Measurements from ENCODE around the gene HIVEP1.

HIVEP1 gene

GRCh38 chr6:12017263-12017662 lies 5.2 kb downstream of the HIVEP1 start:
- H3K4me3 ChIP-seq (ENCODE audit: low read depth, low read length) = no peak overlapping the region
- no peak for TF ChIP-seq CTCF (IDR thresholded peaks at IDR 0.05; ENCODE audit: low read depth, low read length, missing control alignments)
- no peak for DNase-seq (ENCODE audit: low read depth)

GRCh38 chr6:12017876-12018401 lies 5.8 kb downstream of the HIVEP1 start:
- H3K4me3 ChIP-seq (ENCODE audit: low read depth, low read length) = no peak overlapping the region
- no peak for DNase-seq (ENCODE audit: low read depth)
- no peak for TF ChIP-seq CTCF (IDR thresholded peaks at IDR 0.05; ENCODE audit: low read depth, low read length, missing control alignments)

DNA sequence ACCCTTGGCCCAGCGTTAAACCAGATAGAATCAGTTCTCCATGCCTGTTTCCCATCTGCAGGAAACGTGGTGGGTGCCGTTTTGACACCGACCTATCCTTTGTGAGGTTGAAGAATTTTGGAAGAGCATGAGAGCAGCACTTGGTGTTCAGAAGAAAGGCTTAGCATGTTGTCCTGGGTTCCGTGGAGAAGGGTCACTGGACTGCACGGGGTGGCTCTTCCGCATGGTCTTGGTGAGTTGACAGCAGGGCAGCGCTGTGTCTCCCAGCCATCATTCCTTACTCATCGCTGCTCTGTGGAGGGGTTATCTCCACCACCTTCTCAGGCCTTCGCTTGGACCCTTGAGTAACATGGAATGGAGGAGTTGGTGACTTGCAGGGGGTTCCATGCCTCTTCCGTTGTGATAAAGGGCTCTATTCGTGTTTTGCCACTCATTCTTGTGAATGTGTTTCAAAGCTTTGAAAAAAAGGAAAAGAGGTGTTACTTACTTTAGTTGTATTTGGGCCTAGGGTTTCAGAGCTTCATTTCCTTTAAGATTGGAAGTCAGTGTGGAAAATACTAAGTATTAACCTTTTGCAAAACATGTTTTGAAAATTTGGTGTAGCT lies 8.2 kb downstream of the HIVEP1 start:
- TF ChIP-seq CTCF (IDR thresholded peaks at IDR 0.05; ENCODE audit: low read depth, low read length, missing control alignments) = no peak
- H3K4me3 ChIP-seq (ENCODE audit: low read depth, low read length) = no peak overlapping the region
- no peak for DNase-seq (ENCODE audit: low read depth)

- no peak for TF ChIP-seq CTCF (IDR thresholded peaks at IDR 0.05; ENCODE audit: low read depth, low read length, missing control alignments)
- no peak for DNase-seq (ENCODE audit: low read depth)
- no peak overlapping the region for H3K4me3 ChIP-seq (ENCODE audit: low read depth, low read length)
Measured at GRCh38 chr6:12022481-12022880, 10.4 kb downstream of the HIVEP1 start.

- no peak for TF ChIP-seq CTCF (IDR thresholded peaks at IDR 0.05; ENCODE audit: low read depth, low read length, missing control alignments)
- no peak for DNase-seq (ENCODE audit: low read depth)
- no peak overlapping the region for H3K4me3 ChIP-seq (ENCODE audit: low read depth, low read length)
Measured at GRCh38 chr6:12022953-12023388, 10.9 kb downstream of the HIVEP1 start.

- no peak for TF ChIP-seq CTCF (IDR thresholded peaks at IDR 0.05; ENCODE audit: low read depth, low read length, missing control alignments)
- no peak for DNase-seq (ENCODE audit: low read depth)
- H3K4me3 ChIP-seq (ENCODE audit: low read depth, low read length) = no peak overlapping the region
Measured at GRCh38 chr6:12024216-12024615, 12.1 kb downstream of the HIVEP1 start.
